ENCODE measurements around the gene SCP2D1. TPM values are rescaled to one million over a fixed set of nuclear protein-coding genes. Genes with fewer than 3 reads are reported as not detected.

The SCP2D1 gene
- total and polyA plus RNA-seq, 2 experiments from 2014 or later = not detected

GRCh38 chr20:18790787-18791186 is 22.8 kb upstream of the SCP2D1 start:
- Mint-ChIP-seq H3K4me1 (peaks cover 4% of the 10 kb centered on the region; the same call in 2 of the 3 replicates), H3K27me3 (ENCODE audit: insufficient read depth, low read depth, poor library complexity) (peaks cover 11% of the 10 kb centered on the region), H3K9me3 (peaks cover 19% of the 10 kb centered on the region), H3K27ac (no peak overlapping the region), H3K4me3 (no peak overlapping the region), H3K36me3 (ENCODE audit: low read depth) (no peaks in the 10 kb centered on the region; the same call in 2 of the 3 replicates)
- Histone ChIP-seq H3K9me2 (ENCODE audit: insufficient read depth) (peaks cover 14% of the 10 kb centered on the region; the same call in 1 of the 2 replicates), H3K79me2 (replicated peaks; ENCODE audit: insufficient read depth) (no peaks in the 10 kb centered on the region), H3K4me3 (no peak overlapping the region), H3K27me3 (ENCODE audit: insufficient read depth) (0 out of 2 replicates have a peak, but pooled peaks cover 8% of the 10 kb centered on the region), H3K4me1 (ENCODE audit: insufficient read depth) (peaks cover 4% of the 10 kb centered on the region; the same call in 1 of the 2 replicates), H3K4me2 (no peak overlapping the region), H3K36me3 (ENCODE audit: insufficient read depth) (no peaks in the 10 kb centered on the region), H3F3A (replicated peaks; ENCODE audit: low read depth) (no peaks in the 10 kb centered on the region), H2AFZ (no peak overlapping the region), H4K20me1 (replicated peaks; ENCODE audit: insufficient read depth) (no peaks in the 10 kb centered on the region), H3K27ac (ENCODE audit: low read depth) (no peak overlapping the region)
- DNase-seq (ENCODE audit: low spot score) (no peak), ATAC-seq (no peak)
- TF ChIP-seq CTCF (conservative IDR thresholded peaks at IDR 0.05; ENCODE audit: low read depth in 2 of 2) = no peak
- no peak for TF ChIP-seq ZNF114 (CRISPR knock-in tag; IDR thresholded peaks at IDR 0.05)
- no peak for TF ChIP-seq ZNF462 (CRISPR knock-in tag; IDR thresholded peaks at IDR 0.05)

Measured in GM23338 (cell line).